Measurements from ENCODE around the gene RALGPS2.

The RALGPS2 gene

DNA sequence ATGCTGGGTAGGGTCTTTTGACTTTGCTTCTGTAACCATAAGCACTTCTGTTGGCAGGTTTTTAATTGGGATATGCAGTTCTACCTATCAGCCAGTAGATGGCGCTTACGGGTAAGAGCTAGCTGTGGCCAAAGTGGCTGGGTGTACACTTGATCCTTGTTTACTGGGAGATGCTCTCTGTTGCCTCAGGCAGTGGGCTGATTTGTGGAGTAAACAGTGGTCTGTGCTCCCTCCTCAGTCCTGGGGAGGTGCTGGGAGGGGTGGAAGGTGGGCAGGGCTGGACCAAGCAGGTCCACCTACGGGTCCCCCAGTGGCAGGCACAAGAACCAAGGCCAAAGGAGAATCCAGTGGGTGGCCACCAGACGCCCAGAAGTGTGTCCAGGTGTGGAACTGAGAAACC, 43.4 kb downstream of the RALGPS2 start:
- no peaks in the 10 kb centered on the region for H3K4me1 ChIP-seq (ENCODE audit: control insufficient read depth in 1 of 2, insufficient read depth in 2 of 2, low read length in 2 of 2)
- H3K27me3 ChIP-seq (ENCODE audit: control insufficient read depth in 1 of 2, insufficient read depth in 2 of 2, low read length in 2 of 2) = no peaks in the 10 kb centered on the region
- H3K27ac ChIP-seq (ENCODE audit: low read depth, low read length) = no peak overlapping the region
- peaks cover 24 to 31% of the 10 kb centered on the region in 2 donors for H3K9me3 ChIP-seq (ENCODE audit: control insufficient read depth in 1 of 2, low read length in 2 of 2)
- no peak overlapping the region for H3K4me3 ChIP-seq (ENCODE audit: low read depth in 1 of 2, low read length in 2 of 2)
- H3K36me3 ChIP-seq (ENCODE audit: control insufficient read depth in 1 of 2, insufficient read depth in 2 of 2, low read length in 2 of 2) = peaks cover 6 to 12% of the 10 kb centered on the region in 2 donors
- no peak overlapping the region for H3K9ac ChIP-seq (ENCODE audit: low read depth in 1 of 2, low read length in 2 of 2)

DNA sequence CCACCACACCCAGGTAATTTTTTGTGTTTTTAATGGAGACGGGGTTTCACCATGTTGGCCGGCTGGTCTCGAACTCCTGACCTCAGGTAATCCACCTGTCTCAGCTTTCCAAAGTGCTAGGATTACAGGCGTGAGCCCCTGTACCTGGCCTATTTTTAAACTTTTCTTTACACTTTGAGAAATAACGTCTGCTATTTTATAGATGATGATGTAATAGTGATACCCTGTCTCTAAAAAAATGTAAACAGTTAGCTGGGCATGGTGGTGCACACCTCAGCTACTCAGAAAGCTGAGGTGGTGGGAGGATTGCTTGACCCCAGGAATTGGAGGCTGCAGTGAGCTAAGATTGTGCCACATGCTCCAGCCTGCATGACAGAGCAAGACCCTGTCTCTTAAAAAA, 47.9 kb downstream of the RALGPS2 start:
- no peaks in the 10 kb centered on the region for H3K27me3 ChIP-seq (ENCODE audit: control insufficient read depth in 1 of 2, insufficient read depth in 2 of 2, low read length in 2 of 2)
- no peaks in the 10 kb centered on the region for H3K4me1 ChIP-seq (ENCODE audit: control insufficient read depth in 1 of 2, insufficient read depth in 2 of 2, low read length in 2 of 2)
- H3K36me3 ChIP-seq (ENCODE audit: control insufficient read depth in 1 of 2, insufficient read depth in 2 of 2, low read length in 2 of 2) = peaks cover 6 to 7% of the 10 kb centered on the region in 2 donors
- H3K9ac ChIP-seq (ENCODE audit: low read depth in 1 of 2, low read length in 2 of 2) = no peak overlapping the region
- H3K9me3 ChIP-seq (ENCODE audit: control insufficient read depth in 1 of 2, low read length in 2 of 2) = peaks cover 10 to 14% of the 10 kb centered on the region in 2 donors
- H3K4me3 ChIP-seq (ENCODE audit: low read depth in 1 of 2, low read length in 2 of 2) = no peak overlapping the region
- no peak overlapping the region for H3K27ac ChIP-seq (ENCODE audit: low read depth, low read length)

GRCh38 chr1:178774263-178774662, 49.2 kb downstream of the RALGPS2 start:
- H3K4me3 ChIP-seq (ENCODE audit: low read depth in 1 of 2, low read length in 2 of 2) = no peak overlapping the region
- peaks cover under 1 to 3% of the 10 kb centered on the region in 2 donors for H3K9me3 ChIP-seq (ENCODE audit: control insufficient read depth in 1 of 2, low read length in 2 of 2)
- H3K4me1 ChIP-seq (ENCODE audit: control insufficient read depth in 1 of 2, insufficient read depth in 2 of 2, low read length in 2 of 2) = no peaks in the 10 kb centered on the region
- no peaks in the 10 kb centered on the region for H3K27me3 ChIP-seq (ENCODE audit: control insufficient read depth in 1 of 2, insufficient read depth in 2 of 2, low read length in 2 of 2)
- peaks cover 0 to under 1% of the 10 kb centered on the region in 2 donors for H3K36me3 ChIP-seq (ENCODE audit: control insufficient read depth in 1 of 2, insufficient read depth in 2 of 2, low read length in 2 of 2)
- H3K9ac ChIP-seq (ENCODE audit: low read depth in 1 of 2, low read length in 2 of 2) = no peak overlapping the region
- H3K27ac ChIP-seq (ENCODE audit: low read depth, low read length) = no peak overlapping the region

DNA sequence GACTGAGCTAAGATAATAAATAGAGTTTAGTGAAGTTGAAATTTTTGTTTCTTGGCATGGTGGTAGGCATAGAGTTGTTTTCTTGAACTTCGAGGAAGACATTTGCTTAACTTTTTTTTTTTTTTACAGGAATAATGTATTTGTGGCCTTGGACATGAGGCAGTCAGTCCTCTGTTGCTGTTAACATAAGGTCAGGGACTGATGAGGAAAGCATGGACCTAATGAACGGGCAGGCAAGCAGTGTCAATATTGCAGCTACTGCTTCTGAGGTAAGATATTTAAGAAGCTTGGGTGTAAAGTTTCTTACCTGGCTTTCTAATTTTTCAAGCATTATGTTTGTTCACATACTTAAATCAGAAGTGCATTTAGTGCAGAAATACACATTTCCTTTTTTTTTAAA, 51.5 kb downstream of the RALGPS2 start:
- Histone ChIP-seq H3K9me3 (ENCODE audit: control insufficient read depth in 1 of 2, low read length in 2 of 2) (no peaks in the 10 kb centered on the region), H3K27ac (ENCODE audit: low read depth, low read length) (no peak overlapping the region), H3K4me3 (ENCODE audit: low read depth in 1 of 2, low read length in 2 of 2) (no peak overlapping the region), H3K4me1 (ENCODE audit: control insufficient read depth in 1 of 2, insufficient read depth in 2 of 2, low read length in 2 of 2) (no peaks in the 10 kb centered on the region), H3K36me3 (ENCODE audit: control insufficient read depth in 1 of 2, insufficient read depth in 2 of 2, low read length in 2 of 2) (no peaks in the 10 kb centered on the region), H3K9ac (ENCODE audit: low read depth in 1 of 2, low read length in 2 of 2) (no peak overlapping the region), H3K27me3 (ENCODE audit: control insufficient read depth in 1 of 2, insufficient read depth in 2 of 2, low read length in 2 of 2) (no peaks in the 10 kb centered on the region)

GRCh38 chr1:178781533-178782330, 56.7 kb downstream of the RALGPS2 start:
- no peaks in the 10 kb centered on the region for H3K4me1 ChIP-seq (ENCODE audit: control insufficient read depth in 1 of 2, insufficient read depth in 2 of 2, low read length in 2 of 2)
- H3K9ac ChIP-seq (ENCODE audit: low read depth in 1 of 2, low read length in 2 of 2) = no peak overlapping the region
- H3K4me3 ChIP-seq (ENCODE audit: low read depth in 1 of 2, low read length in 2 of 2) = no peak overlapping the region
- H3K27ac ChIP-seq (ENCODE audit: low read depth, low read length) = no peak overlapping the region
- no peaks in the 10 kb centered on the region for H3K9me3 ChIP-seq (ENCODE audit: control insufficient read depth in 1 of 2, low read length in 2 of 2)
- no peaks in the 10 kb centered on the region for H3K27me3 ChIP-seq (ENCODE audit: control insufficient read depth in 1 of 2, insufficient read depth in 2 of 2, low read length in 2 of 2)
- H3K36me3 ChIP-seq (ENCODE audit: control insufficient read depth in 1 of 2, insufficient read depth in 2 of 2, low read length in 2 of 2) = no peaks in the 10 kb centered on the region

DNA sequence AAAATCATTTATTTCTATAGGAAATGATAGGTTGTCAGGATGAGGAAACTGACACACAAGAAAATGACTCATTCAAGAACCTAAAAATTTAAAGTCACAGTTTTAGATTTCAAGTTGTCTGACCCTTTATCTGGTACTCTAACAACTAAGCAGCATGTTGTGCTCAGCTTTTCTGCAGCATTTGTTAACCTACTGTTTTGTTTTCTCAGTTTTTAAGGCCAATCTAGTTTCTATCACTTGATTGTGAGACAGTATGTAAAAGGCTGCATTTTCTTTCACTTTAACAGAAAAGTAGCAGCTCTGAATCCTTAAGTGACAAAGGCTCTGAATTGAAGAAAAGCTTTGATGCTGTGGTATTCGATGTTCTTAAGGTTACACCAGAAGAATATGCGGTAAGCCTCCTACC, 59.1 kb downstream of the RALGPS2 start:
- Histone ChIP-seq H3K27me3 (ENCODE audit: control insufficient read depth in 1 of 2, insufficient read depth in 2 of 2, low read length in 2 of 2) (no peaks in the 10 kb centered on the region), H3K4me3 (ENCODE audit: low read depth in 1 of 2, low read length in 2 of 2) (no peak overlapping the region), H3K27ac (ENCODE audit: low read depth, low read length) (no peak overlapping the region), H3K9me3 (ENCODE audit: control insufficient read depth in 1 of 2, low read length in 2 of 2) (no peaks in the 10 kb centered on the region), H3K36me3 (ENCODE audit: control insufficient read depth in 1 of 2, insufficient read depth in 2 of 2, low read length in 2 of 2) (peaks cover 0 to 5% of the 10 kb centered on the region in 2 donors), H3K9ac (ENCODE audit: low read depth in 1 of 2, low read length in 2 of 2) (no peak overlapping the region), H3K4me1 (ENCODE audit: control insufficient read depth in 1 of 2, insufficient read depth in 2 of 2, low read length in 2 of 2) (no peaks in the 10 kb centered on the region)

- no peak overlapping the region for H3K4me3 ChIP-seq (ENCODE audit: low read depth in 1 of 2, low read length in 2 of 2)
- H3K27ac ChIP-seq (ENCODE audit: low read depth, low read length) = no peak overlapping the region
- no peaks in the 10 kb centered on the region for H3K4me1 ChIP-seq (ENCODE audit: control insufficient read depth in 1 of 2, insufficient read depth in 2 of 2, low read length in 2 of 2)
- H3K9ac ChIP-seq (ENCODE audit: low read depth in 1 of 2, low read length in 2 of 2) = no peak overlapping the region
- no peaks in the 10 kb centered on the region for H3K9me3 ChIP-seq (ENCODE audit: control insufficient read depth in 1 of 2, low read length in 2 of 2)
- no peaks in the 10 kb centered on the region for H3K27me3 ChIP-seq (ENCODE audit: control insufficient read depth in 1 of 2, insufficient read depth in 2 of 2, low read length in 2 of 2)
- peaks cover 0 to 4% of the 10 kb centered on the region in 2 donors for H3K36me3 ChIP-seq (ENCODE audit: control insufficient read depth in 1 of 2, insufficient read depth in 2 of 2, low read length in 2 of 2)
Measured at GRCh38 chr1:178792394-178792793, 67.3 kb downstream of the RALGPS2 start.

DNA sequence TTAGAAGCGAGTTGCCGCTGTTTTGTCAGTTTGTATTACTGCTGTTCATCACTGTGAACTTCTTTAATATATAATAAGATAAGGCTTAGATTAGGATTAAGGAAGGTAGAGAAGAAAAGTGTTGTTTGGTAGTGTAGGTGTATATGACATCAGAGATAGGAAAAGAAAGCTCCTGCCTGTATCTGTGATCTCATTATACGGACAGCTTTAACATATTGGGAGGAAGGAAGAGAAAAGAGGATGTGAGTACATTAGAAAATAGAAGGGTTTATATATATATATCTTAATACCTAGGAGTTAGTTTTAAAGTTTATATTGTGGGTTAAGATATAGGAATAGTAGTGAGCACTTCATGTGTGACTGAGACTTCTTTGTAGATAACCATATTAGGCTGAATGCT, 71.0 kb downstream of the RALGPS2 start:
- Histone ChIP-seq H3K9ac (ENCODE audit: low read depth in 1 of 2, low read length in 2 of 2) (no peak overlapping the region), H3K27me3 (ENCODE audit: control insufficient read depth in 1 of 2, insufficient read depth in 2 of 2, low read length in 2 of 2) (no peaks in the 10 kb centered on the region), H3K4me3 (ENCODE audit: low read depth in 1 of 2, low read length in 2 of 2) (no peak overlapping the region), H3K4me1 (ENCODE audit: control insufficient read depth in 1 of 2, insufficient read depth in 2 of 2, low read length in 2 of 2) (no peaks in the 10 kb centered on the region), H3K36me3 (ENCODE audit: control insufficient read depth in 1 of 2, insufficient read depth in 2 of 2, low read length in 2 of 2) (peaks cover 0 to 12% of the 10 kb centered on the region in 2 donors), H3K27ac (ENCODE audit: low read depth, low read length) (no peak overlapping the region), H3K9me3 (ENCODE audit: control insufficient read depth in 1 of 2, low read length in 2 of 2) (no peaks in the 10 kb centered on the region)

DNA sequence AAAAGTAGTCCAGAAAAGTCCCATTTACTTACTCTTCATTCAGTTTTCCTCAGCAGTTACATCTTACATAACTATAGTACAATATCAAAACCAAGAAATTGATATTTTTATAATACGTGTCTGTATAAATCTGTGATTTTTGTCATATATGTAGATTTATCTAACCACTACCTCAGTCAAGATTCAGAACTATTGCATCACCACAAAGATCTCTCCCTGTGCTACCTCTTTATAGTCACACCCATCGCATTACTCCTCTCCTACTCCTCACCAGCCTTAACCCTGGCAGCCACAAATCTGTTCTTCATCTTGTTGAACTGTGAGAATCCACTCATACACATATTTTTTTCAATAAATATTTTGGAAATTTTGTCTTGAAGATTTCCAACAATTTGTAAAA, 72.5 kb downstream of the RALGPS2 start:
- no peaks in the 10 kb centered on the region for H3K27me3 ChIP-seq (ENCODE audit: control insufficient read depth in 1 of 2, insufficient read depth in 2 of 2, low read length in 2 of 2)

DNA sequence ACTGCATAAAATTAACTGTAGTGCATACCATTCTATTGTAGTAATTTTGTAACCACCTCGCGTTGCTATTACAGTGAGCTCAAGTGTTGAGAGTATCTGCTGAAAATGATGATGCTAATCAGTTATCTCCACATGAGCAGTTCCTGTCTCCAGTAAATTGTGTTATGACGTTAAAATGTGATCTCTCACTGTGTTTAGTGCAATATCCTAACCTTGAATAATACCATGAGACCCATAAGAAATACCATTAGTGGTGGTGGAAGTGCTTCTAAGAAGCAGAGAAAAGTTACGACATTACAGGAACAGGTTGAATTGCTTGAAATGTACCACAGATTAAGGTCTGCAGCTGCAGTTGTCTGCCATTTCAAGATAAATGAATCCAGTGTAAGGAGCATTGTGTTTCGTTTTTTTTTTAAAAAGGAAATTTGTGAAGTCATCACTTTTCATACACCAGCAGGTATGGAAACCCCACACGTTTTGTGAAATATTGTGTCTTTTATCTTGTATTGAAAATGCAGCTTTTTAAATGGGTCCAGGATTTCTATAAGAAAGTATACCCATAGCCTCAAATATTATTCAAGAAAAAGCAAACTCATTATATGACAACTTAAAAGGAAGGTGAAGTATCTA, 73.3 kb downstream of the RALGPS2 start:
- Histone ChIP-seq H3K9ac (ENCODE audit: low read depth in 1 of 2, low read length in 2 of 2) (no peak overlapping the region), H3K27ac (ENCODE audit: low read depth, low read length) (no peak overlapping the region), H3K9me3 (ENCODE audit: control insufficient read depth in 1 of 2, low read length in 2 of 2) (no peaks in the 10 kb centered on the region), H3K4me3 (ENCODE audit: low read depth in 1 of 2, low read length in 2 of 2) (no peak overlapping the region), H3K36me3 (ENCODE audit: control insufficient read depth in 1 of 2, insufficient read depth in 2 of 2, low read length in 2 of 2) (peaks cover 0 to 12% of the 10 kb centered on the region in 2 donors), H3K4me1 (ENCODE audit: control insufficient read depth in 1 of 2, insufficient read depth in 2 of 2, low read length in 2 of 2) (no peaks in the 10 kb centered on the region), H3K27me3 (ENCODE audit: control insufficient read depth in 1 of 2, insufficient read depth in 2 of 2, low read length in 2 of 2) (no peaks in the 10 kb centered on the region)

More for the DNA sequence above, 72.5 kb downstream of the RALGPS2 start:
- H3K27ac ChIP-seq (ENCODE audit: low read depth, low read length) = no peak overlapping the region
- H3K4me3 ChIP-seq (ENCODE audit: low read depth in 1 of 2, low read length in 2 of 2) = no peak overlapping the region
- H3K9ac ChIP-seq (ENCODE audit: low read depth in 1 of 2, low read length in 2 of 2) = no peak overlapping the region
- peaks cover 0 to 12% of the 10 kb centered on the region in 2 donors for H3K36me3 ChIP-seq (ENCODE audit: control insufficient read depth in 1 of 2, insufficient read depth in 2 of 2, low read length in 2 of 2)
- H3K4me1 ChIP-seq (ENCODE audit: control insufficient read depth in 1 of 2, insufficient read depth in 2 of 2, low read length in 2 of 2) = no peaks in the 10 kb centered on the region
- H3K9me3 ChIP-seq (ENCODE audit: control insufficient read depth in 1 of 2, low read length in 2 of 2) = no peaks in the 10 kb centered on the region

All from duodenal mucosa (tissue), 2 donors.